HEK293 (cell line): Measurements from ENCODE around the gene CD59.
A peak's percentile ranks its signal among the peaks of the same experiment; 100 is the strongest.

Experiments used
- GLIS2 ChIP-seq: fragments of 450-650 bp; formaldehyde crosslinking; IDR thresholded peaks from 2 replicates; pipeline ENCODE4 v1.5.1; 2016; ENCODE audit warnings: missing biosample characterization, missing genetic modification characterization
- HOXC10 ChIP-seq: sonication (generic); formaldehyde crosslinking; IDR thresholded peaks from 2 replicates; pipeline ENCODE4 v1.8.1; 2023; ENCODE audit warnings: mild to moderate bottlenecking, missing genetic modification reagents
- KLF17 ChIP-seq: fragments of 450-650 bp; formaldehyde crosslinking; IDR thresholded peaks from 2 replicates; pipeline ENCODE4 v1.5.1; 2016; ENCODE audit warnings: missing biosample characterization, missing genetic modification characterization
- PATZ1 ChIP-seq: fragments of 450-650 bp; formaldehyde crosslinking; IDR thresholded peaks from 2 replicates; pipeline ENCODE4 v1.5.1; 2016; ENCODE audit warnings: missing biosample characterization, missing genetic modification characterization
- PRDM1 ChIP-seq: fragments of 450-650 bp; formaldehyde crosslinking; IDR thresholded peaks from 2 replicates; pipeline ENCODE4; 2016; ENCODE audit warnings: missing biosample characterization, missing genetic modification characterization
- PRDM10 ChIP-seq: fragments of 450-650 bp; formaldehyde crosslinking; IDR thresholded peaks from 2 replicates; pipeline ENCODE4 v1.5.1; 2016; ENCODE audit warnings: missing biosample characterization, missing genetic modification characterization
- SP2 ChIP-seq: fragments of 450-650 bp; formaldehyde crosslinking; IDR thresholded peaks from 2 replicates; pipeline ENCODE4 v1.5.1; 2016; ENCODE audit warnings: missing biosample characterization, missing genetic modification characterization
- TCF7L2 ChIP-seq: IDR thresholded peaks from 2 replicates; pipeline ENCODE4 v1.6.1; 2011; ENCODE audit warnings: low read depth, mild to moderate bottlenecking, inconsistent platforms, low read length, moderate library complexity, borderline replicate concordance
- ZBTB1 ChIP-seq: fragments of 450-650 bp; formaldehyde crosslinking; IDR thresholded peaks from 2 replicates; pipeline ENCODE4 v1.5.1; 2016; ENCODE audit warnings: missing biosample characterization, missing genetic modification characterization
- ZBTB17 ChIP-seq: fragments of 450-650 bp; formaldehyde crosslinking; IDR thresholded peaks from 2 replicates; pipeline ENCODE4 v1.5.1; 2016; ENCODE audit warnings: missing biosample characterization, missing genetic modification characterization
- ZBTB44 ChIP-seq: fragments of 450-650 bp; IDR thresholded peaks from 2 replicates; pipeline ENCODE4 v1.5.1; 2018; ENCODE audit warnings: missing biosample characterization, mild to moderate bottlenecking, missing genetic modification characterization
- ZBTB7A ChIP-seq: fragments of 450-650 bp; formaldehyde crosslinking; IDR thresholded peaks from 2 replicates; pipeline ENCODE4 v1.5.1; 2016; ENCODE audit warnings: low read depth, missing biosample characterization, missing genetic modification characterization
- ZNF114 ChIP-seq: fragments of 450-650 bp; formaldehyde crosslinking; IDR thresholded peaks from 2 replicates; pipeline ENCODE4 v1.5.0; 2017; ENCODE audit warnings: missing biosample characterization, missing genetic modification characterization
- ZNF169 ChIP-seq: fragments of 450-650 bp; formaldehyde crosslinking; IDR thresholded peaks from 2 replicates; pipeline ENCODE4 v1.5.1; 2016; ENCODE audit warnings: missing biosample characterization, missing genetic modification characterization
- ZNF174 ChIP-seq: fragments of 450-650 bp; formaldehyde crosslinking; IDR thresholded peaks from 2 replicates; pipeline ENCODE4 v1.5.0; 2017; ENCODE audit warnings: missing biosample characterization, mild to moderate bottlenecking, missing genetic modification characterization
- ZNF214 ChIP-seq: fragments of 450-650 bp; formaldehyde crosslinking; IDR thresholded peaks from 2 replicates; pipeline ENCODE4 v1.5.1; 2017; ENCODE audit warnings: missing biosample characterization, mild to moderate bottlenecking, missing genetic modification characterization, borderline replicate concordance
- ZNF239 ChIP-seq: fragments of 450-650 bp; formaldehyde crosslinking; IDR thresholded peaks from 2 replicates; pipeline ENCODE4 v1.5.1; 2016; ENCODE audit warnings: missing biosample characterization, missing genetic modification characterization
- ZNF350 ChIP-seq: fragments of 450-650 bp; formaldehyde crosslinking; IDR thresholded peaks from 2 replicates; pipeline ENCODE4 v1.5.0; 2017; ENCODE audit warnings: missing biosample characterization, mild to moderate bottlenecking, missing genetic modification characterization
- ZNF433 ChIP-seq: fragments of 450-650 bp; formaldehyde crosslinking; IDR thresholded peaks from 2 replicates; pipeline ENCODE4 v1.5.1; 2016; ENCODE audit warnings: missing biosample characterization, missing genetic modification characterization, low read depth
- ZNF558 ChIP-seq: fragments of 450-650 bp; formaldehyde crosslinking; IDR thresholded peaks from 2 replicates; pipeline ENCODE4 v1.5.1; 2016; ENCODE audit warnings: missing biosample characterization, missing genetic modification characterization
- ZNF621 ChIP-seq: fragments of 450-650 bp; formaldehyde crosslinking; IDR thresholded peaks from 2 replicates; pipeline ENCODE4 v1.5.1; 2017; ENCODE audit warnings: missing biosample characterization, missing genetic modification characterization
- ZNF76 ChIP-seq: fragments of 450-650 bp; formaldehyde crosslinking; IDR thresholded peaks from 2 replicates; pipeline ENCODE4; 2016; ENCODE audit warnings: low read depth, missing biosample characterization, missing genetic modification characterization, borderline replicate concordance
- ZNF791 ChIP-seq: fragments of 450-650 bp; formaldehyde crosslinking; IDR thresholded peaks from 2 replicates; pipeline ENCODE4 v1.5.1; 2016; ENCODE audit warnings: missing biosample characterization, missing genetic modification characterization
- TF ChIP-seq, protein P1 (sequence below): IDR thresholded peaks from 2 replicates; pipeline ENCODE4 v1.6.1; 2011; ENCODE audit warnings: mild to moderate bottlenecking, low read depth, low read length, borderline replicate concordance
- TF ChIP-seq, protein P2 (sequence below): fragments of 450-650 bp; formaldehyde crosslinking; conservative IDR thresholded peaks from 2 replicates; pipeline ENCODE4 v1.5.1; 2016; ENCODE audit warnings: low read depth, missing biosample characterization, missing genetic modification characterization

Gene CD59

GRCh38 chr11:33692013-33692504, 44.2 kb downstream of the CD59 start (continued):
- TF ChIP-seq PATZ1 (peak; percentile 57; the same call in 1 of the 2 replicates), GLIS2 (no peak), ZNF791 (tag by site-specific recombination) (no peak), PRDM1 (tag by site-specific recombination) (no peak), ZNF114 (tag by site-specific recombination) (no peak), ZBTB7A (tag by site-specific recombination) (no peak), ZNF239 (tag by site-specific recombination) (no peak), SP2 (tag by site-specific recombination) (no peak), ZNF350 (tag by site-specific recombination) (no peak), ZBTB1 (tag by site-specific recombination) (no peak), ZNF174 (tag by site-specific recombination) (no peak), HOXC10 (CRISPR knock-in tag) (no peak), ZNF214 (no peak), ZNF433 (tag by site-specific recombination) (no peak), PRDM10 (tag by site-specific recombination) (peak; percentile 44), ZNF558 (tag by site-specific recombination) (no peak), ZBTB17 (tag by site-specific recombination) (peak; percentile 80), KLF17 (tag by site-specific recombination) (peak; percentile 40; the same call in 1 of the 2 replicates), ZNF621 (no peak), ZNF76 (tag by site-specific recombination) (no peak), ZBTB44 (tag by site-specific recombination) (no peak; the same call in 1 of the 2 replicates), TCF7L2 (no peak), ZNF169 (tag by site-specific recombination) (no peak)
- TF ChIP-seq, protein P1, sequence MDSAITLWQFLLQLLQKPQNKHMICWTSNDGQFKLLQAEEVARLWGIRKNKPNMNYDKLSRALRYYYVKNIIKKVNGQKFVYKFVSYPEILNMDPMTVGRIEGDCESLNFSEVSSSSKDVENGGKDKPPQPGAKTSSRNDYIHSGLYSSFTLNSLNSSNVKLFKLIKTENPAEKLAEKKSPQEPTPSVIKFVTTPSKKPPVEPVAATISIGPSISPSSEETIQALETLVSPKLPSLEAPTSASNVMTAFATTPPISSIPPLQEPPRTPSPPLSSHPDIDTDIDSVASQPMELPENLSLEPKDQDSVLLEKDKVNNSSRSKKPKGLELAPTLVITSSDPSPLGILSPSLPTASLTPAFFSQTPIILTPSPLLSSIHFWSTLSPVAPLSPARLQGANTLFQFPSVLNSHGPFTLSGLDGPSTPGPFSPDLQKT: no peak
- TF ChIP-seq, protein P2, sequence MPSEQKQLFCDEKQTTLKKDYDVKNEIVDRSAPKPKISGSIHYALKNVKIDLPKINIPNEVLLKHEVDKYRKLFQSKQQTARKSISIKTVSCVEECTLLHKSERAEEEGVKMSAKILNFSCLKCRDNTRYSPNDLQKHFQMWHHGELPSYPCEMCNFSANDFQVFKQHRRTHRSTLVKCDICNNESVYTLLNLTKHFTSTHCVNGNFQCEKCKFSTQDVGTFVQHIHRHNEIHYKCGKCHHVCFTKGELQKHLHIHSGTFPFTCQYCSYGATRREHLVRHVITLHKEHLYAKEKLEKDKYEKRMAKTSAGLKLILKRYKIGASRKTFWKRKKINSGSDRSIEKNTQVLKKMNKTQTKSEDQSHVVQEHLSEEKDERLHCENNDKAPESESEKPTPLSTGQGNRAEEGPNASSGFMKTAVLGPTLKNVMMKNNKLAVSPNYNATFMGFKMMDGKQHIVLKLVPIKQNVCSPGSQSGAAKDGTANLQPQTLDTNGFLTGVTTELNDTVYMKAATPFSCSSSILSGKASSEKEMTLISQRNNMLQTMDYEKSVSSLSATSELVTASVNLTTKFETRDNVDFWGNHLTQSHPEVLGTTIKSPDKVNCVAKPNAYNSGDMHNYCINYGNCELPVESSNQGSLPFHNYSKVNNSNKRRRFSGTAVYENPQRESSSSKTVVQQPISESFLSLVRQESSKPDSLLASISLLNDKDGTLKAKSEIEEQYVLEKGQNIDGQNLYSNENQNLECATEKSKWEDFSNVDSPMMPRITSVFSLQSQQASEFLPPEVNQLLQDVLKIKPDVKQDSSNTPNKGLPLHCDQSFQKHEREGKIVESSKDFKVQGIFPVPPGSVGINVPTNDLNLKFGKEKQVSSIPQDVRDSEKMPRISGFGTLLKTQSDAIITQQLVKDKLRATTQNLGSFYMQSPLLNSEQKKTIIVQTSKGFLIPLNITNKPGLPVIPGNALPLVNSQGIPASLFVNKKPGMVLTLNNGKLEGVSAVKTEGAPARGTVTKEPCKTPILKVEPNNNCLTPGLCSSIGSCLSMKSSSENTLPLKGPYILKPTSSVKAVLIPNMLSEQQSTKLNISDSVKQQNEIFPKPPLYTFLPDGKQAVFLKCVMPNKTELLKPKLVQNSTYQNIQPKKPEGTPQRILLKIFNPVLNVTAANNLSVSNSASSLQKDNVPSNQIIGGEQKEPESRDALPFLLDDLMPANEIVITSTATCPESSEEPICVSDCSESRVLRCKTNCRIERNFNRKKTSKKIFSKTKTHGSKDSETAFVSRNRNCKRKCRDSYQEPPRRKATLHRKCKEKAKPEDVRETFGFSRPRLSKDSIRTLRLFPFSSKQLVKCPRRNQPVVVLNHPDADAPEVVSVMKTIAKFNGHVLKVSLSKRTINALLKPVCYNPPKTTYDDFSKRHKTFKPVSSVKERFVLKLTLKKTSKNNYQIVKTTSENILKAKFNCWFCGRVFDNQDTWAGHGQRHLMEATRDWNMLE (tag by site-specific recombination): no peak; the same call in 1 of the 2 replicates
